CD4-positive, alpha-beta T cell treated with Interleukin-21 for 1 hour (primary cell): ENCODE results near the gene PCSK5.
A peak's percentile ranks its signal among the peaks of the same experiment; 100 is the strongest.
"Not testable (repeated sequence)": the region's sequence is repeated elsewhere in the genome, so short reads cannot be mapped to it uniquely, and the experiment has no call there.

Source experiments
- DNase-seq: peaks from one replicate; pipeline ENCODE4 v3.0.0-alpha.2; 2020

Gene PCSK5

GRCh38 chr9:75891277-75891741 lies 836 bp downstream of the PCSK5 start:
- DNase-seq, result peak; percentile 35

GRCh38 chr9:75891771-75892215 lies 1.3 kb downstream of the PCSK5 start:
- DNase-seq, result no peak

GRCh38 chr9:75892216-75892911 lies 1.9 kb downstream of the PCSK5 start:
- no peak for DNase-seq

- DNase-seq, result no peak
These were observed 2.6 kb downstream of the PCSK5 start for GRCh38 chr9:75893106-75893505.

- no peak for DNase-seq
These were observed 4.1 kb downstream of the PCSK5 start for GRCh38 chr9:75894566-75894965.

- DNase-seq, result no peak
These were observed 4.6 kb downstream of the PCSK5 start for GRCh38 chr9:75895112-75895511.

GRCh38 chr9:75896193-75896592 lies 5.7 kb downstream of the PCSK5 start:
- no peak for DNase-seq

GRCh38 chr9:75900893-75901524 lies 10.5 kb downstream of the PCSK5 start:
- not testable (repeated sequence) for DNase-seq

- DNase-seq, result no peak
These were observed 13.4 kb downstream of the PCSK5 start for GRCh38 chr9:75903785-75904360.

- DNase-seq, result no peak
These were observed 13.9 kb downstream of the PCSK5 start for GRCh38 chr9:75904364-75904763.

- no peak for DNase-seq
These were observed 16.1 kb downstream of the PCSK5 start for GRCh38 chr9:75906531-75906930.

GRCh38 chr9:75907329-75907728 lies 16.9 kb downstream of the PCSK5 start:
- no peak for DNase-seq

- DNase-seq, result no peak
These were observed 17.4 kb downstream of the PCSK5 start for GRCh38 chr9:75907923-75908322.

GRCh38 chr9:75909776-75910175 lies 19.3 kb downstream of the PCSK5 start:
- no peak for DNase-seq

- no peak for DNase-seq
These were observed 20.3 kb downstream of the PCSK5 start for GRCh38 chr9:75910731-75911130.

GRCh38 chr9:75911390-75911789 lies 20.9 kb downstream of the PCSK5 start:
- DNase-seq, result no peak

GRCh38 chr9:75912951-75913350 lies 22.5 kb downstream of the PCSK5 start:
- no peak for DNase-seq

- DNase-seq, result no peak
These were observed 23.5 kb downstream of the PCSK5 start for GRCh38 chr9:75914002-75914401.

GRCh38 chr9:75914883-75915452 lies 24.5 kb downstream of the PCSK5 start:
- DNase-seq, result no peak

GRCh38 chr9:75918154-75918553 lies 27.7 kb downstream of the PCSK5 start:
- DNase-seq, result no peak

- no peak for DNase-seq
These were observed 28.4 kb downstream of the PCSK5 start for GRCh38 chr9:75918909-75919308.

GRCh38 chr9:75921391-75922127 lies 31.1 kb downstream of the PCSK5 start:
- no peak for DNase-seq

- DNase-seq, result no peak
These were observed 35.9 kb downstream of the PCSK5 start for GRCh38 chr9:75926385-75926784.
